Measurements from ENCODE around the gene LRRC53. TPM values are rescaled to one million over a fixed set of nuclear protein-coding genes. Genes with fewer than 3 reads are reported as not detected.

The LRRC53 gene
- total RNA-seq, 6 experiments from 2014 or later, result not detected

DNA sequence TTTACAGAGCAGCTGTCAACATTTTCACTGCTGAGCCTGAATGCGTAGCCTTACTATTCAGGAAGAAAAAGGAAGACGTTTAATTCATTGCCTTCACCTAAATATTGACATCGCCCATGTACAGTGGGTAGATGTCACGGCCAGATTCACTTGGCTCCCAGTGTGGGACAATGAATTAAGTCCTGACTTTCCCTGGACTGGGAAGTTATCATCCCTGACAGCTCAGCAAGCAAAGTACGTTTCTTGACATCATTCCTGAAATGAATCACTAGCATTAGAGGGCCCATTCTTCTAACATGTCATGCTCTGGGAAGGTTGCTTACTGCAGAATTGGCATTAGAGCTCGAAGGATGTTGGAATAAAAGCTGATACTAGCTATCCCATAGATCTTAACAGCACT is 37.8 kb downstream of the LRRC53 start:
- H3K4me1 Mint-ChIP-seq (ENCODE audit: low read depth), result no peaks in the 10 kb centered on the region
- no peak for DNase-seq
- TF ChIP-seq, protein P1, sequence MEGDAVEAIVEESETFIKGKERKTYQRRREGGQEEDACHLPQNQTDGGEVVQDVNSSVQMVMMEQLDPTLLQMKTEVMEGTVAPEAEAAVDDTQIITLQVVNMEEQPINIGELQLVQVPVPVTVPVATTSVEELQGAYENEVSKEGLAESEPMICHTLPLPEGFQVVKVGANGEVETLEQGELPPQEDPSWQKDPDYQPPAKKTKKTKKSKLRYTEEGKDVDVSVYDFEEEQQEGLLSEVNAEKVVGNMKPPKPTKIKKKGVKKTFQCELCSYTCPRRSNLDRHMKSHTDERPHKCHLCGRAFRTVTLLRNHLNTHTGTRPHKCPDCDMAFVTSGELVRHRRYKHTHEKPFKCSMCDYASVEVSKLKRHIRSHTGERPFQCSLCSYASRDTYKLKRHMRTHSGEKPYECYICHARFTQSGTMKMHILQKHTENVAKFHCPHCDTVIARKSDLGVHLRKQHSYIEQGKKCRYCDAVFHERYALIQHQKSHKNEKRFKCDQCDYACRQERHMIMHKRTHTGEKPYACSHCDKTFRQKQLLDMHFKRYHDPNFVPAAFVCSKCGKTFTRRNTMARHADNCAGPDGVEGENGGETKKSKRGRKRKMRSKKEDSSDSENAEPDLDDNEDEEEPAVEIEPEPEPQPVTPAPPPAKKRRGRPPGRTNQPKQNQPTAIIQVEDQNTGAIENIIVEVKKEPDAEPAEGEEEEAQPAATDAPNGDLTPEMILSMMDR (IDR thresholded peaks at IDR 0.05), result no peak
- no peaks in the 10 kb centered on the region; the same call in 1 of the 2 replicates for H3K27me3 Mint-ChIP-seq (ENCODE audit: insufficient read depth)
- no peaks in the 10 kb centered on the region for H3K9me3 Mint-ChIP-seq
- H3K4me3 Mint-ChIP-seq, result no peak overlapping the region
- H3K27ac Mint-ChIP-seq, result no peak overlapping the region
- H3K36me3 Mint-ChIP-seq (ENCODE audit: low read depth), result no peaks in the 10 kb centered on the region

DNA sequence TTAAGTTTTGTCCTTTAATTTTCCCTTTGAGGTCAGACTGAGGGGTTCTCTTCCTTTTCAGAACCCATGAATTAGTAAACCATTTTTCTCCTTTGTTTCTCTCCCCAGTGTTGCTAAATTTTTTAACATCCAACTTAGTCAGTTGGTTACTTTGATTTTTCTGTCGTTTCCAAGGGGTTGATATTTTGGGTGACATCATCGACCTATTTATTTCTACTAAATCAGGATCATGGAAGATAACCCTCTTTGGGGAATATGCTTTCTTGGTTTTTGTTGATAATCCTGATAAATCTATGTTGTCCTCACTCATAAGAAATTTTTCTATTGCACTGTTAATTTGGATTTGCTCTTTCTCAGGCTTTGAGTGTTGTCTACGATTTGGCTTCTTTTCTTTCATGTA is 40.9 kb downstream of the LRRC53 start:
- TF ChIP-seq, protein P1 (IDR thresholded peaks at IDR 0.05), result no peak
- H3K4me1 Mint-ChIP-seq (ENCODE audit: low read depth), result no peaks in the 10 kb centered on the region
- no peaks in the 10 kb centered on the region for H3K27me3 Mint-ChIP-seq (ENCODE audit: insufficient read depth)
- no peak overlapping the region for H3K27ac Mint-ChIP-seq
- no peaks in the 10 kb centered on the region for H3K36me3 Mint-ChIP-seq (ENCODE audit: low read depth)
- no peak for DNase-seq
- H3K4me3 Mint-ChIP-seq, result no peak overlapping the region
- H3K9me3 Mint-ChIP-seq, result no peaks in the 10 kb centered on the region

DNA sequence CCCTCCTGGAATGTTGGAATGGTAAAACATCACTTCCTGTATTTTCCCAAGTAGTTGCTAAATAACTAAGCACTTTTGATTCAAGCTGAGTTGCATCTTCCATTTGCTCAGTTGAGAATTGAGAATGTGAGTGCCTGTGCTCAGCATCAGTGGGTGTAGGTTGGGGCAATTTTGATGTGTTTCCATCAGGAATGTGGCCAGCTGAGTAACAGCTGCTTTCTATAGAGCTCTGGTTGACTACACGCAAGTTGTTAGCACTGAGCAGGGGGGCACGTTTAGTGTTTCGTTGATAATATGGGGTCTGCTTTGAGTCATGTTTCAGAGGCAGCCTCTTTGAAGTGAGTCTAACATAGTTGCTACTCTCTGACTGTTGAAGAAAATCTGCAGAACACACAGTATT is 41.5 kb downstream of the LRRC53 start:
- Mint-ChIP-seq H3K27ac (no peak overlapping the region), H3K4me1 (ENCODE audit: low read depth) (no peaks in the 10 kb centered on the region), H3K27me3 (ENCODE audit: insufficient read depth) (no peaks in the 10 kb centered on the region), H3K9me3 (no peaks in the 10 kb centered on the region), H3K36me3 (ENCODE audit: low read depth) (no peaks in the 10 kb centered on the region), H3K4me3 (no peak overlapping the region)
- TF ChIP-seq, protein P1 (IDR thresholded peaks at IDR 0.05), result no peak
- no peak for DNase-seq

DNA sequence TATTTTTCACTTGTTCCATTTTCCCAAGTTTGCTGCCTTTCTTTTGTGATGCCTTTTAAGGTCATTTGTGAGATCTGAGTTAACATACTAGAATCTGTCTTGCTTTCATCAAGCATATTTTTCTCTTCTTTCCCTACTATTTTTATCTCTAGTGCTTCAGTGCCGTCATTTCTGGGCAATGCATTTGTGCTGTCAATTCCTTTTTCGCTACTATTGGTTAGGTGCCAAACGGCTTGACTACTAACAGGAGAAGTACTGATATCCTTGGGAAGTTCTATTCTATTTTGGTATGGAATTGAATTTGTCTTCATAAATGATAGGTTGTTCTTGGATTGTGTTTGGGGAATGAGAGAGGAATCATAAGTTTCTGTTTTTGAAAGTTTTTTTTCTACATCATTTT is 42.2 kb downstream of the LRRC53 start:
- Mint-ChIP-seq H3K36me3 (ENCODE audit: low read depth) (no peaks in the 10 kb centered on the region), H3K4me3 (no peak overlapping the region), H3K27ac (no peak overlapping the region), H3K9me3 (no peaks in the 10 kb centered on the region), H3K27me3 (ENCODE audit: insufficient read depth) (no peaks in the 10 kb centered on the region), H3K4me1 (ENCODE audit: low read depth) (no peaks in the 10 kb centered on the region)
- DNase-seq, result no peak
- TF ChIP-seq, protein P1 (IDR thresholded peaks at IDR 0.05), result no peak

DNA sequence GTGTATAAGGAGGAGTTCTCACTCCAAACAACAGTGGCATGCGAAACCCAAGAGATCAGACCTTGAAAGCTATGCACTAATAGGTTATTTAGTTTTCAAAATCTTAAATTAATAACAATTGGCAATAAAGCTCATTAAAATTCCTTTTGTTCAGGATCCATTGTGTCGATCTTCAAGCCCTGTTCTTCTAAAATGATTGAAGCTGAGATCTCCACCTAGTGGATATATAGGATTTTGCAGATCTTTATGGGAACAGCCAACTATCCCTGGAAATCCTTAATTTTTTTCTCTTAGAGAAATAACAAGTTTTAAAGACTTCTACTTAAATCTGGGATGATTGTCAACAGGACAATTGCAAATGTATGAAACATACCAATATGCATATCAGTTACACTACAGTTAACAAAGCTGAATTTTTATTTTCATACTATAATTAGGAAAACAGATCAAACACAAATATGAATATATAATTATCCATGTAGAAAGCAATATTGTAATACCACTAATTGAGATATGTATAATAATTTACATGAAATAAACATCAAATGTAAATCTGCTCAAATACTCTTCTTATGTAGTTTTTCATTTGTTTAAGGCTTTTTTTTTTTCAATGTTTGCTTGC is 43.3 kb downstream of the LRRC53 start:
- TF ChIP-seq, protein P1 (IDR thresholded peaks at IDR 0.05), result peak; percentile 83
- no peaks in the 10 kb centered on the region for H3K27me3 Mint-ChIP-seq (ENCODE audit: insufficient read depth)
- H3K36me3 Mint-ChIP-seq (ENCODE audit: low read depth), result no peaks in the 10 kb centered on the region
- no peak overlapping the region for H3K4me3 Mint-ChIP-seq
- no peak overlapping the region for H3K27ac Mint-ChIP-seq
- no peaks in the 10 kb centered on the region for H3K4me1 Mint-ChIP-seq (ENCODE audit: low read depth)
- peak; percentile 18 for DNase-seq
- H3K9me3 Mint-ChIP-seq, result peaks cover 4% of the 10 kb centered on the region; the same call in 1 of the 2 replicates

Data from HFFc6 (cell line).